NB4 (cell line): Measurements from ENCODE around the gene SCYL2.
"Not testable (repeated sequence)": the region's sequence is repeated elsewhere in the genome, so short reads cannot be mapped to it uniquely, and the experiment has no call there.

Experiments used
- CTCF ChIP-seq: IDR thresholded peaks from one replicate; pipeline ENCODE4 v1.5.1; 2012; ENCODE audit warnings: low read depth, low read length
- POLR2A ChIP-seq: IDR thresholded peaks from 2 replicates; pipeline ENCODE4 v1.6.1; 2011; ENCODE audit warnings: mild to moderate bottlenecking; ENCODE audit not compliant: insufficient read length; ENCODE audit errors: extremely low read depth

GRCh38 chr12:100342897-100343296 lies 75.9 kb downstream of the SCYL2 start:
- TF ChIP-seq CTCF, POLR2A: not testable (repeated sequence)
